Measurements from ENCODE around the gene ELMO1. TPM values are rescaled to one million over a fixed set of nuclear protein-coding genes. Genes with fewer than 3 reads are reported as not detected.

Gene ELMO1
- total and polyA plus RNA-seq, 2 experiments from 2014 or later = 6.5 to 24.9 TPM

DNA sequence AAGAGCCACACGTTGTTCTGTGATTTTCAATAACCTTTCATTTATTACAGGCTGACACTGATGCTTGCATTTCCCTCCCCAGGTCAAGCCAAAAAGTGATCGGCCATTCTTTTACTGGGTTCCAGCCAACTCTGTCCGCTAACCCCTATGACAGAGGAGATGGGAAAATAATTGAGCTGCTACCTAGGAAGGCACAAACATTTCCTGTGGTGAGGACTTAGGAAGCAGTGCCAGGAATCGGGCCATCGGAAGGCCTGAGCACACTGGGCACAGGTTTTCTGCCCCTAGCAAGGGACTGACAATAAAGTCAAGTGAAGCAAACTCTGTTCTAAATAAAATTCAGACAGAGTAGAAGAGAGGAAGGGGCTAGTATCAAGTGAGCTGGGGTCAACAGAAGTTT, 411.4 kb downstream of the ELMO1 start (continued):
- TF ChIP-seq, protein P1, sequence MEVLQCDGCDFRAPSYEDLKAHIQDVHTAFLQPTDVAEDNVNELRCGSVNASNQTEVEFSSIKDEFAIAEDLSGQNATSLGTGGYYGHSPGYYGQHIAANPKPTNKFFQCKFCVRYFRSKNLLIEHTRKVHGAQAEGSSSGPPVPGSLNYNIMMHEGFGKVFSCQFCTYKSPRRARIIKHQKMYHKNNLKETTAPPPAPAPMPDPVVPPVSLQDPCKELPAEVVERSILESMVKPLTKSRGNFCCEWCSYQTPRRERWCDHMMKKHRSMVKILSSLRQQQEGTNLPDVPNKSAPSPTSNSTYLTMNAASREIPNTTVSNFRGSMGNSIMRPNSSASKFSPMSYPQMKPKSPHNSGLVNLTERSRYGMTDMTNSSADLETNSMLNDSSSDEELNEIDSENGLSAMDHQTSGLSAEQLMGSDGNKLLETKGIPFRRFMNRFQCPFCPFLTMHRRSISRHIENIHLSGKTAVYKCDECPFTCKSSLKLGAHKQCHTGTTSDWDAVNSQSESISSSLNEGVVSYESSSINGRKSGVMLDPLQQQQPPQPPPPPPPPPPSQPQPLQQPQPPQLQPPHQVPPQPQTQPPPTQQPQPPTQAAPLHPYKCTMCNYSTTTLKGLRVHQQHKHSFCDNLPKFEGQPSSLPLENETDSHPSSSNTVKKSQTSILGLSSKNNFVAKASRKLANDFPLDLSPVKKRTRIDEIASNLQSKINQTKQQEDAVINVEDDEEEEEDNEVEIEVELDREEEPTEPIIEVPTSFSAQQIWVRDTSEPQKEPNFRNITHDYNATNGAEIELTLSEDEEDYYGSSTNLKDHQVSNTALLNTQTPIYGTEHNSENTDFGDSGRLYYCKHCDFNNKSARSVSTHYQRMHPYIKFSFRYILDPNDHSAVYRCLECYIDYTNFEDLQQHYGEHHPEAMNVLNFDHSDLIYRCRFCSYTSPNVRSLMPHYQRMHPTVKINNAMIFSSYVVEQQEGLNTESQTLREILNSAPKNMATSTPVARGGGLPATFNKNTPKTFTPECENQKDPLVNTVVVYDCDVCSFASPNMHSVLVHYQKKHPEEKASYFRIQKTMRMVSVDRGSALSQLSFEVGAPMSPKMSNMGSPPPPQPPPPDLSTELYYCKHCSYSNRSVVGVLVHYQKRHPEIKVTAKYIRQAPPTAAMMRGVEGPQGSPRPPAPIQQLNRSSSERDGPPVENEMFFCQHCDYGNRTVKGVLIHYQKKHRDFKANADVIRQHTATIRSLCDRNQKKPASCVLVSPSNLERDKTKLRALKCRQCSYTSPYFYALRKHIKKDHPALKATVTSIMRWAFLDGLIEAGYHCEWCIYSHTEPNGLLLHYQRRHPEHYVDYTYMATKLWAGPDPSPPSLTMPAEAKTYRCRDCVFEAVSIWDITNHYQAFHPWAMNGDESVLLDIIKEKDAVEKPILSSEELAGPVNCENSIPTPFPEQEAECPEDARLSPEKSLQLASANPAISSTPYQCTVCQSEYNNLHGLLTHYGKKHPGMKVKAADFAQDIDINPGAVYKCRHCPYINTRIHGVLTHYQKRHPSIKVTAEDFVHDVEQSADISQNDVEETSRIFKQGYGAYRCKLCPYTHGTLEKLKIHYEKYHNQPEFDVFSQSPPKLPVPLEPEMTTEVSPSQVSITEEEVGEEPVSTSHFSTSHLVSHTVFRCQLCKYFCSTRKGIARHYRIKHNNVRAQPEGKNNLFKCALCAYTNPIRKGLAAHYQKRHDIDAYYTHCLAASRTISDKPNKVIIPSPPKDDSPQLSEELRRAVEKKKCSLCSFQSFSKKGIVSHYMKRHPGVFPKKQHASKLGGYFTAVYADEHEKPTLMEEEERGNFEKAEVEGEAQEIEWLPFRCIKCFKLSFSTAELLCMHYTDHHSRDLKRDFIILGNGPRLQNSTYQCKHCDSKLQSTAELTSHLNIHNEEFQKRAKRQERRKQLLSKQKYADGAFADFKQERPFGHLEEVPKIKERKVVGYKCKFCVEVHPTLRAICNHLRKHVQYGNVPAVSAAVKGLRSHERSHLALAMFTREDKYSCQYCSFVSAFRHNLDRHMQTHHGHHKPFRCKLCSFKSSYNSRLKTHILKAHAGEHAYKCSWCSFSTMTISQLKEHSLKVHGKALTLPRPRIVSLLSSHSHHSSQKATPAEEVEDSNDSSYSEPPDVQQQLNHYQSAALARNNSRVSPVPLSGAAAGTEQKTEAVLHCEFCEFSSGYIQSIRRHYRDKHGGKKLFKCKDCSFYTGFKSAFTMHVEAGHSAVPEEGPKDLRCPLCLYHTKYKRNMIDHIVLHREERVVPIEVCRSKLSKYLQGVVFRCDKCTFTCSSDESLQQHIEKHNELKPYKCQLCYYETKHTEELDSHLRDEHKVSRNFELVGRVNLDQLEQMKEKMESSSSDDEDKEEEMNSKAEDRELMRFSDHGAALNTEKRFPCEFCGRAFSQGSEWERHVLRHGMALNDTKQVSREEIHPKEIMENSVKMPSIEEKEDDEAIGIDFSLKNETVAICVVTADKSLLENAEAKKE (CRISPR knock-in tag; IDR thresholded peaks at IDR 0.05) = no peak
- TF ChIP-seq, protein P2, sequence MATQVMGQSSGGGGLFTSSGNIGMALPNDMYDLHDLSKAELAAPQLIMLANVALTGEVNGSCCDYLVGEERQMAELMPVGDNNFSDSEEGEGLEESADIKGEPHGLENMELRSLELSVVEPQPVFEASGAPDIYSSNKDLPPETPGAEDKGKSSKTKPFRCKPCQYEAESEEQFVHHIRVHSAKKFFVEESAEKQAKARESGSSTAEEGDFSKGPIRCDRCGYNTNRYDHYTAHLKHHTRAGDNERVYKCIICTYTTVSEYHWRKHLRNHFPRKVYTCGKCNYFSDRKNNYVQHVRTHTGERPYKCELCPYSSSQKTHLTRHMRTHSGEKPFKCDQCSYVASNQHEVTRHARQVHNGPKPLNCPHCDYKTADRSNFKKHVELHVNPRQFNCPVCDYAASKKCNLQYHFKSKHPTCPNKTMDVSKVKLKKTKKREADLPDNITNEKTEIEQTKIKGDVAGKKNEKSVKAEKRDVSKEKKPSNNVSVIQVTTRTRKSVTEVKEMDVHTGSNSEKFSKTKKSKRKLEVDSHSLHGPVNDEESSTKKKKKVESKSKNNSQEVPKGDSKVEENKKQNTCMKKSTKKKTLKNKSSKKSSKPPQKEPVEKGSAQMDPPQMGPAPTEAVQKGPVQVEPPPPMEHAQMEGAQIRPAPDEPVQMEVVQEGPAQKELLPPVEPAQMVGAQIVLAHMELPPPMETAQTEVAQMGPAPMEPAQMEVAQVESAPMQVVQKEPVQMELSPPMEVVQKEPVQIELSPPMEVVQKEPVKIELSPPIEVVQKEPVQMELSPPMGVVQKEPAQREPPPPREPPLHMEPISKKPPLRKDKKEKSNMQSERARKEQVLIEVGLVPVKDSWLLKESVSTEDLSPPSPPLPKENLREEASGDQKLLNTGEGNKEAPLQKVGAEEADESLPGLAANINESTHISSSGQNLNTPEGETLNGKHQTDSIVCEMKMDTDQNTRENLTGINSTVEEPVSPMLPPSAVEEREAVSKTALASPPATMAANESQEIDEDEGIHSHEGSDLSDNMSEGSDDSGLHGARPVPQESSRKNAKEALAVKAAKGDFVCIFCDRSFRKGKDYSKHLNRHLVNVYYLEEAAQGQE (IDR thresholded peaks at IDR 0.05; ENCODE audit: unreplicated experiment) = no peak

DNA sequence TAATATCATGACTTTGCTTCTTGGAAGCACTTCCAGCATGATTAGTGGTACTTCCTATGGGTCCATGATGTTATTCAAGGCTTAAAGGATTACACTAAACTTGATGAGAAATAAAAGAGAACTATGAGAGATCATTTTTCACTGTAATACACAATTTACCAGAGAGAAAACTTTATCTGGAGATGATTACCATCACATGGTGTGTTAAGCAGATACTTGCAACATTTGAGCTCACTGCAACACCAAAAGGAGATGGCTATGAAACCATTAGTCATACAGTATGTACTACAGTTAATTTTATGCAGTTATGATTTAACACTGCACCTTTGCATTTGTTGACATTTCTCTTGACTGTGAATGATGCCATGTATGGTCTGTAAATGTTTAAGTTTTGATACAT, 413.0 kb downstream of the ELMO1 start:
- Histone ChIP-seq H3F3A (replicated peaks; ENCODE audit: low read depth) (no peaks in the 10 kb centered on the region), H3K27ac (ENCODE audit: low read depth) (no peak overlapping the region), H3K4me2 (no peak overlapping the region), H3K79me2 (replicated peaks; ENCODE audit: insufficient read depth) (no peaks in the 10 kb centered on the region), H2AFZ (no peak overlapping the region), H3K9me2 (ENCODE audit: insufficient read depth) (peaks cover 9% of the 10 kb centered on the region; the same call in 1 of the 2 replicates), H3K36me3 (ENCODE audit: insufficient read depth) (no peaks in the 10 kb centered on the region), H3K4me1 (ENCODE audit: insufficient read depth) (no peaks in the 10 kb centered on the region; the same call in 1 of the 2 replicates), H3K4me3 (no peak overlapping the region), H4K20me1 (replicated peaks; ENCODE audit: insufficient read depth) (no peaks in the 10 kb centered on the region), H3K27me3 (ENCODE audit: insufficient read depth) (no peaks in the 10 kb centered on the region)
- DNase-seq (ENCODE audit: low spot score) = no peak
- H3K27me3 Mint-ChIP-seq (ENCODE audit: insufficient read depth, low read depth, poor library complexity) = no peaks in the 10 kb centered on the region
- H3K27ac Mint-ChIP-seq = no peak overlapping the region
- peaks cover 13% of the 10 kb centered on the region for H3K4me1 Mint-ChIP-seq
- ATAC-seq = no peak
- H3K9me3 Mint-ChIP-seq = peaks cover 7% of the 10 kb centered on the region; the same call in 2 of the 3 replicates
- H3K36me3 Mint-ChIP-seq (ENCODE audit: low read depth) = peaks cover 3% of the 10 kb centered on the region; the same call in 2 of the 3 replicates
- no peak overlapping the region for H3K4me3 Mint-ChIP-seq
- TF ChIP-seq, protein P3, sequence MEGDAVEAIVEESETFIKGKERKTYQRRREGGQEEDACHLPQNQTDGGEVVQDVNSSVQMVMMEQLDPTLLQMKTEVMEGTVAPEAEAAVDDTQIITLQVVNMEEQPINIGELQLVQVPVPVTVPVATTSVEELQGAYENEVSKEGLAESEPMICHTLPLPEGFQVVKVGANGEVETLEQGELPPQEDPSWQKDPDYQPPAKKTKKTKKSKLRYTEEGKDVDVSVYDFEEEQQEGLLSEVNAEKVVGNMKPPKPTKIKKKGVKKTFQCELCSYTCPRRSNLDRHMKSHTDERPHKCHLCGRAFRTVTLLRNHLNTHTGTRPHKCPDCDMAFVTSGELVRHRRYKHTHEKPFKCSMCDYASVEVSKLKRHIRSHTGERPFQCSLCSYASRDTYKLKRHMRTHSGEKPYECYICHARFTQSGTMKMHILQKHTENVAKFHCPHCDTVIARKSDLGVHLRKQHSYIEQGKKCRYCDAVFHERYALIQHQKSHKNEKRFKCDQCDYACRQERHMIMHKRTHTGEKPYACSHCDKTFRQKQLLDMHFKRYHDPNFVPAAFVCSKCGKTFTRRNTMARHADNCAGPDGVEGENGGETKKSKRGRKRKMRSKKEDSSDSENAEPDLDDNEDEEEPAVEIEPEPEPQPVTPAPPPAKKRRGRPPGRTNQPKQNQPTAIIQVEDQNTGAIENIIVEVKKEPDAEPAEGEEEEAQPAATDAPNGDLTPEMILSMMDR (conservative IDR thresholded peaks at IDR 0.05; ENCODE audit: low read depth in 2 of 2) = no peak
- TF ChIP-seq, protein P1 (CRISPR knock-in tag; IDR thresholded peaks at IDR 0.05) = no peak

All from GM23338 (cell line).